Osteoblast (primary cell): ENCODE measurements around the gene PIP5K1B. TPM values are rescaled to one million over a fixed set of nuclear protein-coding genes. Genes with fewer than 3 reads are reported as not detected.

Source experiments
- DNase-seq: peaks from one replicate; pipeline ENCODE4 v3.0.0; 2011; ENCODE audit warnings: low spot score, mixed read lengths; ENCODE audit not compliant: insufficient read length; ENCODE audit errors: missing footprints
- H2AFZ ChIP-seq: 2 replicates; pipeline ENCODE4 v1.6.0; 2011; ENCODE audit warnings: mild to moderate bottlenecking, low read length
- H3K27ac ChIP-seq: 2 replicates; pipeline ENCODE4 v1.5.1; 2011; ENCODE audit warnings: mild to moderate bottlenecking, low read depth, low read length, moderate library complexity
- H3K27me3 ChIP-seq: 2 replicates; pipeline ENCODE4 v1.6.0; 2012; ENCODE audit warnings: mild to moderate bottlenecking, control low read depth, inconsistent platforms, low read length, moderate library complexity; ENCODE audit not compliant: insufficient read depth
- H3K36me3 ChIP-seq: 2 replicates; pipeline ENCODE4 v1.5.1; 2011; ENCODE audit warnings: mild to moderate bottlenecking, low read length, control low read depth, moderate library complexity; ENCODE audit not compliant: insufficient read depth
- H3K4me1 ChIP-seq: 2 replicates; pipeline ENCODE4 v1.5.1; 2011; ENCODE audit warnings: mild to moderate bottlenecking, low read length, control low read depth, moderate library complexity; ENCODE audit not compliant: insufficient read depth
- H3K4me2 ChIP-seq: 2 replicates; pipeline ENCODE4 v1.6.0; 2011; ENCODE audit warnings: mild to moderate bottlenecking, low read length; ENCODE audit not compliant: insufficient read depth
- H3K4me3 ChIP-seq: fragments of 200-600 bp; sonication (generic); 3 replicates; pipeline ENCODE4 v1.5.1; 2012; ENCODE audit warnings: mild to moderate bottlenecking, low read length, inconsistent platforms; ENCODE audit not compliant: insufficient read depth
- H3K79me2 ChIP-seq: 2 replicates; pipeline ENCODE4 v1.6.0; 2012; ENCODE audit warnings: mild to moderate bottlenecking, low read length, control low read depth, inconsistent platforms; ENCODE audit not compliant: insufficient read depth
- H3K9me3 ChIP-seq: 2 replicates; pipeline ENCODE4 v1.5.1; 2011; ENCODE audit warnings: low read depth, low read length, control low read depth
- H4K20me1 ChIP-seq: 2 replicates; pipeline ENCODE4 v1.6.0; 2012; ENCODE audit warnings: mild to moderate bottlenecking, low read length, control low read depth; ENCODE audit not compliant: insufficient read depth
- total RNA-seq: library from RNA; depleted of rRNA; stranded (reverse); fragments of >200 nt; gene quantifications from 2 replicates; pipeline ENCODE4 v1.2.3, GENCODE V29; 2012
- TF ChIP-seq, protein P1 (sequence below): IDR thresholded peaks from 2 replicates; pipeline ENCODE4 v1.5.1; 2011; ENCODE audit warnings: mild to moderate bottlenecking, low read depth, low read length, moderate library complexity; ENCODE audit errors: extremely low read depth

PIP5K1B gene
- total RNA-seq, 1 donor, result not detected

DNA sequence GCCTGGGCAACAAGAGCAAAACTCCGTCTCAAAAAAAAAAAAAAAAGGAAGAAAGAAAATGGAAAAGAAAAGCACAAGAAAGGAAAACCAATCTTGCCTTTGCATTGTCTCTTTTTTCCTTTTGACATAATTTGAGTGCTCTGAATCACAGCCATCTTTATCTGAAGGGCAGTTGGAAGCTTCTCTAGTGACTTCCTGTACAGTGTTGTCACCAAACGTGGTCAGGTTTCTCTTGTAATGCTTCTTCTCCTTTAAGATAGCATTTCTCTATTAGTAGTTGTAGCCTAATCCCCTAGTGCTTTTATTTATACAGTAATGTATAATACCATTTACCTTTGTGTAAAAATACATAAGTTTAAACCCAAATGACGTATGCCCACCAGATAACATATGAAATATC is 290.7 kb downstream of the PIP5K1B start:
- Histone ChIP-seq H3K79me2 (no peaks in the 10 kb centered on the region), H3K4me3 (no peak overlapping the region), H3K4me2 (no peak overlapping the region), H3K36me3 (no peaks in the 10 kb centered on the region), H3K27me3 (peaks cover 4% of the 10 kb centered on the region), H3K9me3 (no peaks in the 10 kb centered on the region), H2AFZ (no peak overlapping the region), H4K20me1 (no peaks in the 10 kb centered on the region), H3K27ac (no peak overlapping the region), H3K4me1 (no peaks in the 10 kb centered on the region)
- DNase-seq, result no peak
- TF ChIP-seq, protein P1, sequence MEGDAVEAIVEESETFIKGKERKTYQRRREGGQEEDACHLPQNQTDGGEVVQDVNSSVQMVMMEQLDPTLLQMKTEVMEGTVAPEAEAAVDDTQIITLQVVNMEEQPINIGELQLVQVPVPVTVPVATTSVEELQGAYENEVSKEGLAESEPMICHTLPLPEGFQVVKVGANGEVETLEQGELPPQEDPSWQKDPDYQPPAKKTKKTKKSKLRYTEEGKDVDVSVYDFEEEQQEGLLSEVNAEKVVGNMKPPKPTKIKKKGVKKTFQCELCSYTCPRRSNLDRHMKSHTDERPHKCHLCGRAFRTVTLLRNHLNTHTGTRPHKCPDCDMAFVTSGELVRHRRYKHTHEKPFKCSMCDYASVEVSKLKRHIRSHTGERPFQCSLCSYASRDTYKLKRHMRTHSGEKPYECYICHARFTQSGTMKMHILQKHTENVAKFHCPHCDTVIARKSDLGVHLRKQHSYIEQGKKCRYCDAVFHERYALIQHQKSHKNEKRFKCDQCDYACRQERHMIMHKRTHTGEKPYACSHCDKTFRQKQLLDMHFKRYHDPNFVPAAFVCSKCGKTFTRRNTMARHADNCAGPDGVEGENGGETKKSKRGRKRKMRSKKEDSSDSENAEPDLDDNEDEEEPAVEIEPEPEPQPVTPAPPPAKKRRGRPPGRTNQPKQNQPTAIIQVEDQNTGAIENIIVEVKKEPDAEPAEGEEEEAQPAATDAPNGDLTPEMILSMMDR, result no peak

DNA sequence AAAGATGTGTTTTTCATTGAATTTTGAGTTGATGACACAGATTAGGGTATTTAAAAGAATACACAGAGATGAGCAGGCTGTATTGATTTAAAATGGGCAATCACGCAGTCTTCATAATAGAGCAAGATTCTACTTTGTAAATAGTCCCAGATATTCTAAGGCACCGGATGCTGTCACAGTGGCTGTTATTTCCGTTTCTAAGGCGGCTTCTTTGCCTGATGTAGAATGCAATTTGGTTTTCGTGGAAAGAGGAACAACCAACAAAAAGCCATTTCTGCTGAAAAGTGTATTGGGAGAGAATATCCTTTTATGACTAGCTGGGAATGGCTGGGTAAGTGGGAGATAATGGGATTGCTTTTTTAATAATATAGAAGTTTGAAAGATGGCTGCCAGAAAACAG is 291.4 kb downstream of the PIP5K1B start:
- H3K36me3 ChIP-seq, result no peaks in the 10 kb centered on the region
- H3K27ac ChIP-seq, result no peak overlapping the region
- H2AFZ ChIP-seq, result no peak overlapping the region
- H3K4me1 ChIP-seq, result no peaks in the 10 kb centered on the region
- H3K4me3 ChIP-seq, result no peak overlapping the region
- H3K4me2 ChIP-seq, result no peak overlapping the region
- no peaks in the 10 kb centered on the region for H3K79me2 ChIP-seq
- H3K9me3 ChIP-seq, result no peaks in the 10 kb centered on the region
- TF ChIP-seq, protein P1, result no peak
- H3K27me3 ChIP-seq, result peaks cover 4% of the 10 kb centered on the region
- no peaks in the 10 kb centered on the region for H4K20me1 ChIP-seq
- DNase-seq, result no peak

DNA sequence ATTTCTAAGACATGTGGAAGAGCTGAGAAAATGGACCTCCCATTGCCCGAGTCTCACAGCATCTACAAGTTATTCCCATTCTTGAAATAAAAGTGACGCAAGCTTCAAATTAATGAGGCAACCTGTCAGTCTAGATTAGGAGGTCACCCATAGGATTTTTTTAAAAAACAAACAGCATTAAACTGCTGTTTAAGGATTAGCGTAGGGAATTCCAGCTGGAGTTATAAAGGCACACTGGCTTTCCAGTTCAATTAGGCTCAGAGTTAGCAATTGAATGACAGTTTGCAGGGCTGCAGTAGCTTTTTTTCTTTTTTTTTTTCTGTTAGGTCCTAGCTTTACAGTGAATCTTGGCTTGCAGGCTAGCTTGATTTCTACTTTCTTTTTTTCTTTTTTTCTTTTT is 292.6 kb downstream of the PIP5K1B start:
- H3K27ac ChIP-seq, result no peak overlapping the region
- TF ChIP-seq, protein P1, result no peak
- peaks cover 4% of the 10 kb centered on the region for H3K27me3 ChIP-seq
- H3K4me1 ChIP-seq, result no peaks in the 10 kb centered on the region
- no peaks in the 10 kb centered on the region for H4K20me1 ChIP-seq
- no peaks in the 10 kb centered on the region for H3K9me3 ChIP-seq
- no peak overlapping the region for H3K4me2 ChIP-seq
- no peaks in the 10 kb centered on the region for H3K79me2 ChIP-seq
- H2AFZ ChIP-seq, result no peak overlapping the region
- no peak for DNase-seq
- no peak overlapping the region for H3K4me3 ChIP-seq
- H3K36me3 ChIP-seq, result no peaks in the 10 kb centered on the region

DNA sequence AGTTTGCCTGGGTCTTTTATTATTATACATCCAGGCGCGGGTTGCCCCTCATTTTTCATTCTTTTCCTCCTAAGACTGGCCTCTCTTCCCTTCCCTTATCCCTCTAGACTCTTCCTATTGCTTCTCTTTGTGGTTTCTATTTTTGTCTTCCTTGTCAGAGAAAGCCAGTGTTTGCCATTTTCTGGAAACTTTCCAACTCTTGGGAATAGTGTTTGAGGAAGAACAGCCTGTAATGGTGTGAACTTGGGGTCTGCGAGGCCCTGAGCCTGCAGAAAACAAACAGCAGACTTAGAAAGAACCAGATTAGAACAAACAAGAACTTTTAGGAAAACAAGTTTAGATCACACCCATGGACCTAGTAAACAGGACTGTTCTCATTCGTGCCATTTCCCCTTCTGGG is 293.3 kb downstream of the PIP5K1B start:
- H3K36me3 ChIP-seq, result no peaks in the 10 kb centered on the region
- H3K27ac ChIP-seq, result no peak overlapping the region
- H3K4me1 ChIP-seq, result no peaks in the 10 kb centered on the region
- DNase-seq, result no peak
- H3K27me3 ChIP-seq, result peaks cover 4% of the 10 kb centered on the region
- H3K9me3 ChIP-seq, result no peaks in the 10 kb centered on the region
- no peak overlapping the region for H2AFZ ChIP-seq
- H3K79me2 ChIP-seq, result no peaks in the 10 kb centered on the region
- H3K4me2 ChIP-seq, result no peak overlapping the region
- H3K4me3 ChIP-seq, result no peak overlapping the region
- TF ChIP-seq, protein P1, result no peak
- H4K20me1 ChIP-seq, result no peaks in the 10 kb centered on the region
